HG03060 (cell line): ENCODE results near the gene PANX2.

Experiments used
- ATAC-seq: cut with Tn5 transposase; IDR thresholded peaks from one replicate; pipeline ENCODE4 v1.9.1; 2021; ENCODE audit warnings: low read depth, moderate number of reproducible peaks; ENCODE audit not compliant: unreplicated experiment

Gene PANX2

GRCh38 chr22:50169774-50170341 is 673 bp upstream of the PANX2 start:
- no peak for ATAC-seq

GRCh38 chr22:50171319-50171964 is 911 bp downstream of the PANX2 start:
- ATAC-seq: no peak

GRCh38 chr22:50171965-50172421 is 1.5 kb downstream of the PANX2 start:
- ATAC-seq: no peak

GRCh38 chr22:50173311-50173982 is 2.9 kb downstream of the PANX2 start:
- ATAC-seq: no peak

- no peak for ATAC-seq
Measured at GRCh38 chr22:50173983-50174355, 3.4 kb downstream of the PANX2 start.

GRCh38 chr22:50174382-50175190 is 4.1 kb downstream of the PANX2 start:
- ATAC-seq: no peak

- no peak for ATAC-seq
Measured at GRCh38 chr22:50175191-50175461, 4.6 kb downstream of the PANX2 start.

- no peak for ATAC-seq
Measured at GRCh38 chr22:50175921-50176849, 5.7 kb downstream of the PANX2 start.

GRCh38 chr22:50176850-50177536 is 6.5 kb downstream of the PANX2 start:
- ATAC-seq: no peak

- ATAC-seq: no peak
Measured at GRCh38 chr22:50177537-50178470, 7.3 kb downstream of the PANX2 start.

- ATAC-seq: no peak
Measured at GRCh38 chr22:50178471-50178864, 7.9 kb downstream of the PANX2 start.

GRCh38 chr22:50178871-50179869 is 8.6 kb downstream of the PANX2 start:
- ATAC-seq: no peak

- no peak for ATAC-seq
Measured at GRCh38 chr22:50179937-50180726, 9.6 kb downstream of the PANX2 start.

GRCh38 chr22:50180727-50181521 is 10.4 kb downstream of the PANX2 start:
- ATAC-seq: no peak

- ATAC-seq: no peak
Measured at GRCh38 chr22:50182176-50183081, 11.9 kb downstream of the PANX2 start.
